ENCODE data around the gene RAMP1. TPM values are rescaled to one million over a fixed set of nuclear protein-coding genes. Genes with fewer than 3 reads are reported as not detected.
"Not testable (repeated sequence)": the region's sequence is repeated elsewhere in the genome, so short reads cannot be mapped to it uniquely, and the experiment has no call there.

Gene RAMP1
- total and polyA plus RNA-seq, 2 of the 4 experiments (the other 2 are of a cell fraction) = 15.8 to 77.1 TPM

DNA sequence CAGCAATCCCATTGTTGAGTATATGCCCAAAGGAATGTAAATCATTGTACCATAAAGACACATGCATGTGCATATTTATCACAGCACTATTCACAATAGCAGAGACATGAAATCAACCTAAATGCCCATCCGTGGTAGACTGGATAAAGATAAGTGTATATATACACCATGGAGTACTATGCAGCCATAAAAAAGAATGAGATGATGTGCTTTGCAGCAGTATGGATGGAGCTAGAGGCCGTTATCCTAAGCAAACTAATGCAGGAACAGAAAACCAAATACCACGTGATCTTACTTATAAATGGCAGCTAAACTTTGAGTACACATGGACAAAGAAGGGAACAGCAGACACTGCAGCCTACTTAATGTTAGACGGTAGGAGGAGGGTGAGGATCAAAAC lies 18.4 kb upstream of the RAMP1 start:
- peaks cover 1% of the 10 kb centered on the region; the same call in 1 of the 2 replicates for H3K9me3 ChIP-seq (ENCODE audit: control insufficient read depth, insufficient read depth, low read length)
- no peak overlapping the region for H2BK15ac ChIP-seq (ENCODE audit: low read depth, low read length)
- H2BK5ac ChIP-seq (ENCODE audit: low read depth, low read length, poor library complexity, severe bottlenecking) = no peak overlapping the region
- H2BK20ac ChIP-seq (ENCODE audit: low read depth, low read length) = no peak overlapping the region
- intact Hi-C loops (cut with micrococcal nuclease) = no loop called here
- no peak overlapping the region for H3K4me3 ChIP-seq (ENCODE audit: insufficient read depth, low read depth, low read length)
- no peak overlapping the region for H2BK120ac ChIP-seq (ENCODE audit: low read depth, low read length)
- H3K27ac ChIP-seq (ENCODE audit: insufficient read depth, low read length) = no peak overlapping the region
- no peaks in the 10 kb centered on the region for H3K79me1 ChIP-seq (ENCODE audit: low read depth in 1 of 2, low read length in 2 of 2)
- H3K4ac ChIP-seq (ENCODE audit: low read depth, low read length) = no peak overlapping the region
- no peaks in the 10 kb centered on the region for H3K36me3 ChIP-seq (ENCODE audit: control insufficient read depth, insufficient read depth, low read length)
- ATAC-seq (ENCODE audit: low read depth) (no peak), DNase-seq (no peak)
- H3K14ac ChIP-seq (replicated peaks; ENCODE audit: low read depth, low read length) = no peak overlapping the region
- WGBS, 2 experiments (ENCODE audit: extremely low coverage in 2 of 2, insufficient read length in 1 of 2) = no CpG with 5 or more reads among the region's 4 CpGs
- H3K56ac ChIP-seq (ENCODE audit: extremely low read depth, insufficient read depth, low read length) = no peak overlapping the region
- no peaks in the 10 kb centered on the region for H4K20me1 ChIP-seq (ENCODE audit: insufficient read depth, low read length)
- no peak overlapping the region for H4K5ac ChIP-seq (ENCODE audit: low read depth, low read length)
- no peak overlapping the region for H2AK9ac ChIP-seq (replicated peaks; ENCODE audit: low read depth, low read length, poor library complexity)
- H2AFZ ChIP-seq (replicated peaks; ENCODE audit: low read length, poor library complexity) = no peak overlapping the region
- no peak overlapping the region for H3K4me2 ChIP-seq (ENCODE audit: low read depth, low read length)
- ChIA-PET CTCF (no interaction called here), POLR2A (ENCODE audit: unreplicated experiment) (no interaction called here)
- in situ Hi-C loops (cut with MboI; ENCODE audit: low sequenced_read_pairs) = no loop called here
- peaks cover 3% of the 10 kb centered on the region for H3K27me3 ChIP-seq (ENCODE audit: control insufficient read depth, insufficient read depth, low read length)
- no peak overlapping the region for H2AK5ac ChIP-seq (ENCODE audit: low read depth, low read length)
- H3K9ac ChIP-seq (ENCODE audit: low read depth, low read length) = no peak overlapping the region
- dilution Hi-C loops (cut with HindIII; ENCODE audit: low sequenced_read_pairs, unreplicated experiment) = no loop called here
- no peak overlapping the region for H4K91ac ChIP-seq (ENCODE audit: insufficient read depth, low read depth, low read length)
- TF ChIP-seq CEBPB (IDR thresholded peaks at IDR 0.05; ENCODE audit: low read depth, low read length) (no peak), CHD1 (IDR thresholded peaks at IDR 0.05; ENCODE audit: low read depth, low read length) (no peak), RCOR1 (IDR thresholded peaks at IDR 0.05; ENCODE audit: insufficient replicate concordance, low read length) (no peak), BHLHE40 (IDR thresholded peaks at IDR 0.05; ENCODE audit: low read depth, low read length) (no peak), FOS (IDR thresholded peaks at IDR 0.05; ENCODE audit: low read depth, low read length) (no peak), MXI1 (IDR thresholded peaks at IDR 0.05; ENCODE audit: borderline replicate concordance, low read depth, low read length) (no peak), MAFK (IDR thresholded peaks at IDR 0.05; ENCODE audit: low read depth, low read length) (no peak)
- TF ChIP-seq, protein P1, sequence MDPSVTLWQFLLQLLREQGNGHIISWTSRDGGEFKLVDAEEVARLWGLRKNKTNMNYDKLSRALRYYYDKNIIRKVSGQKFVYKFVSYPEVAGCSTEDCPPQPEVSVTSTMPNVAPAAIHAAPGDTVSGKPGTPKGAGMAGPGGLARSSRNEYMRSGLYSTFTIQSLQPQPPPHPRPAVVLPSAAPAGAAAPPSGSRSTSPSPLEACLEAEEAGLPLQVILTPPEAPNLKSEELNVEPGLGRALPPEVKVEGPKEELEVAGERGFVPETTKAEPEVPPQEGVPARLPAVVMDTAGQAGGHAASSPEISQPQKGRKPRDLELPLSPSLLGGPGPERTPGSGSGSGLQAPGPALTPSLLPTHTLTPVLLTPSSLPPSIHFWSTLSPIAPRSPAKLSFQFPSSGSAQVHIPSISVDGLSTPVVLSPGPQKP (IDR thresholded peaks at IDR 0.05; ENCODE audit: borderline replicate concordance, low read depth, low read length) = no peak
- no peak overlapping the region for H3K23ac ChIP-seq (ENCODE audit: low read depth, low read length)
- H4K8ac ChIP-seq (ENCODE audit: low read depth in 2 of 2, low read length in 2 of 2) = no peak overlapping the region
- H3K18ac ChIP-seq (ENCODE audit: low read depth, low read length) = no peak overlapping the region
- BruUV-seq (replicated peaks) = no TSS peak
- H3K9me1 ChIP-seq (ENCODE audit: insufficient read depth, low read length) = no peaks in the 10 kb centered on the region
- H3K4me1 ChIP-seq (ENCODE audit: control insufficient read depth, insufficient read depth, low read length) = no peaks in the 10 kb centered on the region

DNA sequence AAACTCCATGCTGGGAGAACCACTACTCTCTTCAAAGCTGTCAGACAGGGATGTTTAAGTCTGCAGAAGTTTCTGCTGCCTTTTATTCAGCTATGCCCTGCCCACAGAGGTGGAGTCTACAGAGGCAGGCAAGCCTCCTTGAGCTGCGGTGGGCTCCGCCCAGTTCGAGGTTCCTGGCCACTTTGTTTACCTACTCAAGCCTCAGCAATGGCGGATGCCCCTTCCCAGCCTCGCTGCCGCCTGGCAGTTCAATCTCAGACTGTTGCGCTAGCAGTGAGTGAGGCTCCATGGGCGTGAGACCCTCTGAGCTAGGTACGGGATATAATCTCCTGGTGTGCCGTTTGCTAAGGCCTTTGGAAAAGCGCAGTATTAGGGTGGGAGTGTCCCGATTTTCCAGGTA lies 10.5 kb upstream of the RAMP1 start:
- H3K4me3 ChIP-seq (ENCODE audit: insufficient read depth, low read depth, low read length); in situ Hi-C loops (cut with MboI; ENCODE audit: low sequenced_read_pairs); H2BK20ac ChIP-seq (ENCODE audit: low read depth, low read length); H3K9me3 ChIP-seq (ENCODE audit: control insufficient read depth, insufficient read depth, low read length); H4K5ac ChIP-seq (ENCODE audit: low read depth, low read length); H3K4me1 ChIP-seq (ENCODE audit: control insufficient read depth, insufficient read depth, low read length); dilution Hi-C loops (cut with HindIII; ENCODE audit: low sequenced_read_pairs, unreplicated experiment); H3K56ac ChIP-seq (ENCODE audit: extremely low read depth, insufficient read depth, low read length); H3K79me1 ChIP-seq (ENCODE audit: low read depth in 1 of 2, low read length in 2 of 2); H3K4ac ChIP-seq (ENCODE audit: low read depth, low read length); H2BK5ac ChIP-seq (ENCODE audit: low read depth, low read length, poor library complexity, severe bottlenecking); H3K27me3 ChIP-seq (ENCODE audit: control insufficient read depth, insufficient read depth, low read length); H3K23ac ChIP-seq (ENCODE audit: low read depth, low read length); BruUV-seq (replicated peaks); intact Hi-C loops (cut with micrococcal nuclease); ATAC-seq (ENCODE audit: low read depth); H4K20me1 ChIP-seq (ENCODE audit: insufficient read depth, low read length); H3K9ac ChIP-seq (ENCODE audit: low read depth, low read length); CTCF ChIA-PET; H3K18ac ChIP-seq (ENCODE audit: low read depth, low read length); H3K9me1 ChIP-seq (ENCODE audit: insufficient read depth, low read length); H2BK15ac ChIP-seq (ENCODE audit: low read depth, low read length); H3K27ac ChIP-seq (ENCODE audit: insufficient read depth, low read length); H2AFZ ChIP-seq (replicated peaks; ENCODE audit: low read length, poor library complexity); H3K36me3 ChIP-seq (ENCODE audit: control insufficient read depth, insufficient read depth, low read length); H2BK120ac ChIP-seq (ENCODE audit: low read depth, low read length); H3K14ac ChIP-seq (replicated peaks; ENCODE audit: low read depth, low read length); H4K8ac ChIP-seq (ENCODE audit: low read depth in 2 of 2, low read length in 2 of 2); POLR2A ChIA-PET (ENCODE audit: unreplicated experiment); DNase-seq; H2AK9ac ChIP-seq (replicated peaks; ENCODE audit: low read depth, low read length, poor library complexity); H4K91ac ChIP-seq (ENCODE audit: insufficient read depth, low read depth, low read length); H2AK5ac ChIP-seq (ENCODE audit: low read depth, low read length); H3K4me2 ChIP-seq (ENCODE audit: low read depth, low read length): not testable (repeated sequence)
- WGBS, 2 experiments (ENCODE audit: extremely low coverage in 2 of 2, insufficient read length in 1 of 2) = 80% methylated on average over 6 of the region's 12 CpGs; no CpG with 5 or more reads in 1 of the 2 experiments
